Keratinocyte (primary cell): ENCODE results near the gene KAT7. TPM values are rescaled to one million over a fixed set of nuclear protein-coding genes. Genes with fewer than 3 reads are reported as not detected.

Source experiments
- DNase-seq: peaks from one replicate; pipeline ENCODE4 v3.0.0-alpha.2; 2011; ENCODE audit warnings: low read depth, missing footprints, low spot score
- FAIRE-seq: peaks from 2 replicates; lab custom pipeline; 2011; peaks lifted over from hg19 to GRCh38; lab: Jason Lieb, UNC
- H2AFZ ChIP-seq: 2 replicates; pipeline ENCODE4 v1.6.0; 2012; ENCODE audit warnings: low read length, control low read depth, inconsistent platforms; ENCODE audit not compliant: control insufficient read depth
- H3K27ac ChIP-seq: 2 replicates; pipeline ENCODE4 v1.5.1; 2011; ENCODE audit warnings: low read length; ENCODE audit not compliant: control insufficient read depth, insufficient read depth
- H3K27me3 ChIP-seq: 3 replicates; pipeline ENCODE4 v1.6.0; 2011; ENCODE audit warnings: low read length; ENCODE audit not compliant: control insufficient read depth, insufficient read depth; ENCODE audit errors: extremely low read depth
- H3K36me3 ChIP-seq, 2 experiments: 2 replicates in 1 of 2; 3 replicates in 1 of 2; pipeline ENCODE4 v1.5.1; 2011; ENCODE audit warnings: low read length in 2 of 2, mild to moderate bottlenecking in 1 of 2; ENCODE audit not compliant: control insufficient read depth in 2 of 2, insufficient read depth in 2 of 2; ENCODE audit errors: extremely low read depth in 1 of 2
- H3K4me1 ChIP-seq: 3 replicates; pipeline ENCODE4 v1.5.1; 2011; ENCODE audit warnings: low read length; ENCODE audit not compliant: control insufficient read depth, insufficient read depth; ENCODE audit errors: extremely low read depth
- H3K4me2 ChIP-seq: 3 replicates; pipeline ENCODE4 v1.6.0; 2011; ENCODE audit warnings: low read depth, low read length; ENCODE audit not compliant: control insufficient read depth, insufficient read depth; ENCODE audit errors: extremely low read depth
- H3K4me3 ChIP-seq, 3 experiments: fragments of 200-600 bp in 1 of 3; sonication (generic) in 1 of 3; 2 replicates in 2 of 3; 3 replicates in 1 of 3; pipeline ENCODE4 v1.5.1; 2011 to 2016; ENCODE audit warnings: low read length in 3 of 3, mild to moderate bottlenecking in 3 of 3, control low read depth in 2 of 3, inconsistent platforms in 1 of 3, low read depth in 1 of 3, mixed read lengths in 1 of 3, mixed run types in 1 of 3, moderate library complexity in 1 of 3; ENCODE audit not compliant: control insufficient read depth in 2 of 3, insufficient read depth in 2 of 3; ENCODE audit errors: extremely low read depth in 1 of 3
- H3K79me2 ChIP-seq: 2 replicates; pipeline ENCODE4 v1.6.0; 2012; ENCODE audit warnings: low read length; ENCODE audit not compliant: control insufficient read depth, insufficient read depth
- H3K9ac ChIP-seq: 3 replicates; pipeline ENCODE4 v1.6.0; 2011; ENCODE audit warnings: low read length; ENCODE audit not compliant: control insufficient read depth, insufficient read depth; ENCODE audit errors: extremely low read depth
- H3K9me1 ChIP-seq: 3 replicates; pipeline ENCODE4 v1.6.0; 2011; ENCODE audit warnings: low read length; ENCODE audit not compliant: control insufficient read depth, insufficient read depth; ENCODE audit errors: extremely low read depth
- H3K9me3 ChIP-seq: 2 replicates; pipeline ENCODE4 v1.5.1; 2012; ENCODE audit warnings: low read depth, low read length; ENCODE audit not compliant: control insufficient read depth
- H4K20me1 ChIP-seq: 3 replicates; pipeline ENCODE4 v1.6.0; 2011; ENCODE audit warnings: low read length; ENCODE audit not compliant: control insufficient read depth, insufficient read depth; ENCODE audit errors: extremely low read depth
- EZH2 ChIP-seq: IDR thresholded peaks from one replicate; pipeline ENCODE4 v1.6.1; 2012; ENCODE audit warnings: inconsistent platforms, mild to moderate bottlenecking, low read length, moderate library complexity
- dilution Hi-C: fragments of 300-500 bp; cut with MboI; formaldehyde crosslinking; loops from one replicate; pipeline ENCODE4 v1.7.0; 2020; ENCODE audit warnings: low sequenced_read_pairs; ENCODE audit not compliant: extremely low pct_ligation_motif_present
- polyA plus RNA-seq, 5 experiments: library from polyadenylated mRNA; depleted of rRNA in 3 of 5; stranded (reverse) in 3 of 5; stranded (forward) in 1 of 5; unstranded in 1 of 5; fragments of >200 nt; gene quantifications; 1 replicate in 1 of 5; 2 replicates in 3 of 5; 3 replicates in 1 of 5; pipeline versions ENCODE4 v1.2.1 to v1.2.3, GENCODE V29; 2011 to 2012; ENCODE audit warnings: missing spikeins in 2 of 5, low read depth in 1 of 5, low replicate concordance in 1 of 5
- TF ChIP-seq, protein P1 (sequence below), 3 experiments: IDR thresholded peaks in 1 of 3; conservative IDR thresholded peaks in 1 of 3; optimal IDR thresholded peaks in 1 of 3; 2 replicates in 2 of 3; 3 replicates in 1 of 3; pipeline versions ENCODE3 to v1.5.1; 2011; ENCODE audit warnings: low read length in 3 of 3, mild to moderate bottlenecking in 3 of 3, moderate library complexity in 2 of 3, control low read depth in 1 of 3, inconsistent platforms in 1 of 3; ENCODE audit not compliant: insufficient read depth in 2 of 3; ENCODE audit errors: extremely low read depth in 1 of 3

KAT7 gene
- polyA plus RNA-seq, 1 donor (not counting 4 experiments of a cell fraction or from before 2014, with no cell fraction given) = 19.7 TPM

DNA sequence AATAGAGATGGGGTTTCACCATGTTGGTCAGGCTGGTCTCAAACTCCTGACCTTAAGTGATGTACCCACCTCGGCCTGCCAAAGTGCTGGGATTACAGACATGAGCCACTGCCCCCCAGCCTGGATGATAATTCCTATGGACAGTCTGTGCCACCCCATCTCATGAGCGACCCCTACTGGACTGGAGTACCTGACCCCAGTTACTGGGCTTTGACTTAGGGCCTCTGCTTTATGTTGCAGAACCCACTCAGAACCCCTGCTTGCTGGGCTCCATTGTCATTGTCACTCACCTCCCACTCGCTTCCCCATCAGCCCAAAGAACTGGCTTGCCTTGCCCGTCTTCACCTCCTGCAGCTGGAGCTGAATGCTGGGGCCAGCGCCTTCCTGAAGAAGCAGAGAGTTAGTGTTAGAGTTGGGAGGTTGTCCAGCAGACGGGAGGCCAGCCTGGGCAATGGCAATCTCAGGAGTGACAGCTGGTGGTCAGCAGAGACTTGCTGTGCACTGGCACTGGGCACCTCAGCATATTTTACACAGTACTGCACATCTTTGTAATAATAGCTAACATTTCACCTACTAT is 55.4 kb downstream of the KAT7 start:
- no peak overlapping the region for H2AFZ ChIP-seq
- H3K4me1 ChIP-seq = no peaks in the 10 kb centered on the region
- no peak for DNase-seq
- H3K4me3 ChIP-seq = no peak overlapping the region
- H3K79me2 ChIP-seq = no peaks in the 10 kb centered on the region
- TF ChIP-seq, protein P1, sequence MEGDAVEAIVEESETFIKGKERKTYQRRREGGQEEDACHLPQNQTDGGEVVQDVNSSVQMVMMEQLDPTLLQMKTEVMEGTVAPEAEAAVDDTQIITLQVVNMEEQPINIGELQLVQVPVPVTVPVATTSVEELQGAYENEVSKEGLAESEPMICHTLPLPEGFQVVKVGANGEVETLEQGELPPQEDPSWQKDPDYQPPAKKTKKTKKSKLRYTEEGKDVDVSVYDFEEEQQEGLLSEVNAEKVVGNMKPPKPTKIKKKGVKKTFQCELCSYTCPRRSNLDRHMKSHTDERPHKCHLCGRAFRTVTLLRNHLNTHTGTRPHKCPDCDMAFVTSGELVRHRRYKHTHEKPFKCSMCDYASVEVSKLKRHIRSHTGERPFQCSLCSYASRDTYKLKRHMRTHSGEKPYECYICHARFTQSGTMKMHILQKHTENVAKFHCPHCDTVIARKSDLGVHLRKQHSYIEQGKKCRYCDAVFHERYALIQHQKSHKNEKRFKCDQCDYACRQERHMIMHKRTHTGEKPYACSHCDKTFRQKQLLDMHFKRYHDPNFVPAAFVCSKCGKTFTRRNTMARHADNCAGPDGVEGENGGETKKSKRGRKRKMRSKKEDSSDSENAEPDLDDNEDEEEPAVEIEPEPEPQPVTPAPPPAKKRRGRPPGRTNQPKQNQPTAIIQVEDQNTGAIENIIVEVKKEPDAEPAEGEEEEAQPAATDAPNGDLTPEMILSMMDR (optimal IDR thresholded peaks at IDR 0.05 in 1 of 3, IDR thresholded peaks at IDR 0.05 in 1 of 3, conservative IDR thresholded peaks at IDR 0.05 in 1 of 3; ENCODE audit: extremely low read depth in 1 of 3, insufficient read depth in 2 of 3, low read length in 3 of 3) = peak; percentile 36 to 61 (median 46)
- no peak for TF ChIP-seq EZH2
- H3K9me1 ChIP-seq = no peaks in the 10 kb centered on the region
- no peak overlapping the region for H3K27ac ChIP-seq
- no peaks in the 10 kb centered on the region for H3K27me3 ChIP-seq
- H4K20me1 ChIP-seq = no peaks in the 10 kb centered on the region
- no peak overlapping the region for H3K9ac ChIP-seq
- no peaks in the 10 kb centered on the region for H3K9me3 ChIP-seq
- no peak overlapping the region for H3K4me2 ChIP-seq
- dilution Hi-C loops = no loop called here
- FAIRE-seq = no peak
- peaks cover 0 to 2% of the 10 kb centered on the region in 2 experiments for H3K36me3 ChIP-seq

DNA sequence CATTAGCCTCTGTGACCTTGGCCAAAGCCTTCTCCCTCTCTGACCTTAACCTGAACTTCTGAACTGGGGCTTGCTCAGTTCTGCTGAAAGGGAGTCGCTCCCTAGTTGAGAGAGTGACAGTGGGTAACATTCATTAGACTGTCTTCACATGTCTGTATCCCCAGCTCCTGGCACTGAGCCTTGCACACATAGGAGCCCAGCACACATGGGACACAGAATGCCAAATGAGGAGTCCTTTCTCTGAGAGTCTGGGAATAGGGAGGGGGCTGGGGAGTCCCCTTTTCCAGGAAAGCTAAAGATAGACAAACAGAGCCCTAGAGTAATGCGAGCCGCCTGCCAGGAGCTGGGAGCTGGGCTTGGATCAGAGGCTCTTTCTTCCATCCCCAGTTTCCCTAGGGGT is 56.8 kb downstream of the KAT7 start:
- dilution Hi-C loops = no loop called here
- H2AFZ ChIP-seq = no peak overlapping the region
- H3K4me1 ChIP-seq = no peaks in the 10 kb centered on the region
- no peak for TF ChIP-seq EZH2
- TF ChIP-seq, protein P1 (optimal IDR thresholded peaks at IDR 0.05 in 1 of 3, IDR thresholded peaks at IDR 0.05 in 1 of 3, conservative IDR thresholded peaks at IDR 0.05 in 1 of 3; ENCODE audit: extremely low read depth in 1 of 3, insufficient read depth in 2 of 3, low read length in 3 of 3) = no peak
- H3K4me3 ChIP-seq = no peak overlapping the region
- peaks cover 0 to 2% of the 10 kb centered on the region in 2 experiments for H3K36me3 ChIP-seq
- H3K79me2 ChIP-seq = no peaks in the 10 kb centered on the region
- H3K9me3 ChIP-seq = no peaks in the 10 kb centered on the region
- peaks cover 3% of the 10 kb centered on the region for H3K27me3 ChIP-seq
- H3K27ac ChIP-seq = no peak overlapping the region
- no peaks in the 10 kb centered on the region for H3K9me1 ChIP-seq
- no peak for DNase-seq
- FAIRE-seq = no peak
- H3K9ac ChIP-seq = no peak overlapping the region
- H4K20me1 ChIP-seq = no peaks in the 10 kb centered on the region
- no peak overlapping the region for H3K4me2 ChIP-seq
